ENCODE measurements around the gene PTPRK. TPM values are rescaled to one million over a fixed set of nuclear protein-coding genes. Genes with fewer than 3 reads are reported as not detected.

The PTPRK gene
- total RNA-seq, 2 experiments from 2014 or later, result 2.8 to 5.0 TPM

DNA sequence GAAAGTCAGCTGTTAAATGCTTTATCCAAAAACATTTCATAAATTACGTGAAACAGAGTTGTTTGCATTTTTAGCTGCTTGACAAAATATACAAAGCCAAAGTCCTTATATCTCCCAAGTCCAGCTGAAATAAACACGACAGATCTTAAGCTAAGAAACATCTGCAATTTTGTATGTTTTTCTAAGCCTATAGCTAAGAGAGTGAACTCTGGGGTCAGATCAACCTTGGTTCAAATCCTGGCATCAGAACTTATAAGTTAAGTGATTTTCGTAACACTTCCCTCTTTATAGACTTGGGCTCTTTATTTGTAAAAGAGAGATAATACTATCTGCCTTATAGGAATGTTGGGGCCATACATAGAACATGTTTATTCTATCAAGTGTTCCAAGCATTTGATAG is 176.7 kb downstream of the PTPRK start:
- Mint-ChIP-seq H3K4me3 (no peak overlapping the region), H3K27me3 (peaks cover 9% of the 10 kb centered on the region), H3K4me1 (no peaks in the 10 kb centered on the region), H3K36me3 (no peaks in the 10 kb centered on the region), H3K27ac (no peak overlapping the region), H3K9me3 (no peaks in the 10 kb centered on the region)
- POLR2A ChIA-PET, result no interaction called here
- ATAC-seq (ENCODE audit: low read depth), result no peak
- DNase-seq, result no peak

DNA sequence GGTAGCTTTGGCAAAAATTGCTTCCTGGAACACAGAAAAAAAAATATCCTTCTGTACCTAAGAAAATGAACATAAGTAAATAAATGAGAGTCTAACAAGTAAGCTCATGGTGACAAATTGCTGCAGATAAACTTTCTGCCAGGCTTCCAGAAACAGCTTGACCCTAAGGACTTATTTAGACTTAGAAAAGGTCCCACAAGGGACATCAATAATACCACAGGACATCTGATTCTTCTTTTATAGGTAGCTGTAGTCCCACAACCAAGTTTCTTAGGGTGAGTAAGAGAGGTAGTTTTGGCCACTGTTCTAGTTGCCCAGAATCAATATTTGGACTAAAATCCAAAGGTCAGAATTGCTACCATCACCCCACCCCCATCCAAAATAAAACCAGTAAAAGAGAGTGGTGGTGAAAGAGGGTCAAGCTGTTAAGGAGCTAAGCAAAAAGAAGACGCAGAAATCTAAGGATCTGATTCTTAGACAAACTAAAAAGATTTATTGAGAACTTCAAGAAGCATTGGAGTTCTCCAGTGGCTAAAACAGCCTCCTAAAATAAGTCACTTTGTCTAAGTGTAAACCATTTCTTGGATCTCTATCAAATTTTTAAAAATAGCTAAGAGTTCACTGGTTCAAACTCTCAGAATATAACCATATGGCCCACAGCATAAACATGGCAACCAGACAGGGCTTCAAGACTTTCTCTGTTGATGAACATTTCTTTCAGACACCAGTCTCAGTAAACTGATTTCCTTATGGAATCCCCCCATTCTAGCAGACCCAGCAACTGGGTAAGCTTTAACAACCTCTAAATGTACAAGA is 180.6 kb downstream of the PTPRK start:
- no peaks in the 10 kb centered on the region for H3K36me3 Mint-ChIP-seq
- ATAC-seq (ENCODE audit: low read depth) (no peak), DNase-seq (no peak)
- POLR2A ChIA-PET, result no interaction called here
- H3K4me1 Mint-ChIP-seq, result no peaks in the 10 kb centered on the region
- no peak overlapping the region for H3K4me3 Mint-ChIP-seq
- H3K9me3 Mint-ChIP-seq, result no peaks in the 10 kb centered on the region
- no peak overlapping the region for H3K27ac Mint-ChIP-seq
- H3K27me3 Mint-ChIP-seq, result peaks cover 6% of the 10 kb centered on the region

DNA sequence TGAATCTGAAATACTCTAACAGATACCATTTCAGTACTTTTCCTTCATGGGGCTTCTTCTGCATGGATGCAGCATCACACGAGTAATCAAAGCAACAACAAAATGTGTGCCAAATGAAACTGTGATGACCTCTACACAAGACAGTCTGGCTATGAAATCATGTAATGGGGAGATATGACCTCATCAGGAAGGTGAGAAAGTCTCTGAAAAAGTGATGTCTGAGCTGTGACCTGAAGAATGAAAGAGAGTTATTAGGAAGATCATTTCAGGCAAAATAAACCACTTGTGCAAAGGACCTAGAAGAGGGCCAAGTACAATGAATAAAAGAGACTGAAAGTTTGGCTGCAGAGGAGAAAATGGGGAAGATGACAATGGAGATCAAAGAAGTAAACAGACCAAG is 182.8 kb downstream of the PTPRK start:
- POLR2A ChIA-PET, result no interaction called here
- Mint-ChIP-seq H3K27ac (no peak overlapping the region), H3K4me1 (no peaks in the 10 kb centered on the region), H3K27me3 (no peaks in the 10 kb centered on the region), H3K4me3 (no peak overlapping the region), H3K36me3 (no peaks in the 10 kb centered on the region), H3K9me3 (no peaks in the 10 kb centered on the region)
- no peak for ATAC-seq (ENCODE audit: low read depth)
- no peak for DNase-seq

DNA sequence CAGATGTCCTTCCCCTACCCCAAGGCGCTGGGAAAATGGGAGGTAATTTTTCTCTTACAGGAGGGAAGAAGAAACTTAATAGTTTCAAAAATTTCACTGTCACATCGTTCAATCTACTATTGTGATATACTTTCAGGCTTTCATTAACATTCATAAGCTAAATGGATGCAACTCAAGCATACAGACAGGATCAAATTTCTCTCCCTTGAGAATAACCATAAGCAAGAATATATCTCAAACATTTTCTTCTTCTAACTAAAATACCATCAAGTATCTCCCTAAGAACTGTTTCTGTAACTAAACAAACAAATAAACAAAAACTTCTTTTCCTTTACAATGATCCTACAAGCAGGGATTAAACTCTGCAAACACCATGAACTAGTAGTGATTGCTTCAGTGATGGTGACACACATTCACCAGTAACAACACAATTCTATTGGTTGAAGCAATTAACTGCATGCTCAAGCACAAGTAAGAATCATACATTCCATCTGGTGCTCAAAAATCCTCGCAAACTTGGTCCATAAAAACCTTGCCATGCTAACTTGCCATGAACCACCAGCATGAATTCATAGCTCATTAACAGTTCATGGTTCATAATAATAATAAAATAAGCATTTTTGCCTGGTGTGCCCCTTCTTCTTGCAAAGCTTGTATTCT is 183.8 kb downstream of the PTPRK start:
- H3K27ac Mint-ChIP-seq, result no peak overlapping the region
- H3K36me3 Mint-ChIP-seq, result no peaks in the 10 kb centered on the region
- no peaks in the 10 kb centered on the region for H3K4me1 Mint-ChIP-seq
- POLR2A ChIA-PET, result no interaction called here
- H3K27me3 Mint-ChIP-seq, result no peaks in the 10 kb centered on the region
- H3K4me3 Mint-ChIP-seq, result no peak overlapping the region
- DNase-seq (no peak), ATAC-seq (ENCODE audit: low read depth) (no peak)
- H3K9me3 Mint-ChIP-seq, result no peaks in the 10 kb centered on the region

- H3K36me3 Mint-ChIP-seq, result no peaks in the 10 kb centered on the region
- H3K9me3 Mint-ChIP-seq, result no peaks in the 10 kb centered on the region
- H3K27me3 Mint-ChIP-seq, result no peaks in the 10 kb centered on the region
- no peaks in the 10 kb centered on the region for H3K4me1 Mint-ChIP-seq
- POLR2A ChIA-PET, result no interaction called here
- H3K4me3 Mint-ChIP-seq, result no peak overlapping the region
- DNase-seq, result no peak
- ATAC-seq (ENCODE audit: low read depth), result no peak
- no peak overlapping the region for H3K27ac Mint-ChIP-seq
Measured at GRCh38 chr6:128335963-128336362, 184.4 kb downstream of the PTPRK start.

DNA sequence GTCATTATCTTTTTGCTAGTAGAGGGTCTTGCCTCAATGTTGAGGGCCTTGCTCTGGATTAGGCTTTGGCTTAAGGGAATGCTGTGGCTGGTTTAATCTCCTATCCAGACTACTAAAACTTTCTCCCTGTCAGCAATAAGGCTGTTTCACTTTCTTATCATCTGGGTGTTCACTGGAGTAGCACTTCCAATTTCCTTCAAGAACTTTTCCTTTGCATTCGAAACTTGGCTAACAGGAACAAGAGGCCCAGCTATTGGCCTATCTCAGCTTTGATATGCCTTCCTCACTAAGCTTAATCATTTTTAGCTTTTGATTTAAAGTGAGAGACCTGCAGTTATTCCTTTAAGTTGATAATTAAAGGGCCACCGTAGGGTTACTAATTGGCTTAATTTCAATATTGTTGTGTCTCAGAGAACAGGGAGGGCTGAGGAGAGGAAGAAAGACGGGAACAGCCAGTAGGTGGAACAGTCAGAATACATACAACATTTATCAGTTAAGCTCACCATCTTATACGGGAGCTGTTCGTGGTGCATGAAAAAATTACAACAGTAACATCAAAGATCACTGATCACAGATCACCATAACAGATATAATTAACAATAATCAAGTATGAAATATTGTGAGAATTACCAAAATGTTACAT is 186.7 kb downstream of the PTPRK start:
- POLR2A ChIA-PET, result no interaction called here
- Mint-ChIP-seq H3K9me3 (no peaks in the 10 kb centered on the region), H3K4me3 (no peak overlapping the region), H3K36me3 (no peaks in the 10 kb centered on the region), H3K27me3 (no peaks in the 10 kb centered on the region), H3K4me1 (no peaks in the 10 kb centered on the region), H3K27ac (no peak overlapping the region)
- ATAC-seq (ENCODE audit: low read depth) (no peak), DNase-seq (no peak)

DNA sequence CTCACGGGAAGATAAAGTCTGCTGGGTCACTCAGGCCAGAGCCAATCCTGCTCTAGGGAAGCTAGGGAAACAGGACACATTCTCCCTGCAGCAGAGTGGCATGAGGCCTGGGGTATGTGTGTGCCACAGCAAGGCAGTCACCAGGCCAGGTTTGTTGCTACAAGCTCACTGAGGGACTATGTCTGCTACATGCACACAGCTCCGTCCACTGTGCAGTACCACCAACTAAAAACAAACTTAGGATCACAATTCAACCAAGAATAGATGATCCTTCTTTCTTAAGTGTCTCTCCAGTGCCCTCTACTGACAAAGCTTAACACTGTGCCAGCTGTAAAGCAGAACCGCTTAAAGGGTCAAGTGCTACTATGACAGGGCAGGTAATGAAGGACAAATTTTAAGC is 192.5 kb downstream of the PTPRK start:
- H3K4me1 Mint-ChIP-seq, result peaks cover 7% of the 10 kb centered on the region
- H3K4me3 Mint-ChIP-seq, result no peak overlapping the region
- H3K9me3 Mint-ChIP-seq, result peaks cover 12% of the 10 kb centered on the region
- POLR2A ChIA-PET, result interaction anchor here (0.8 to 1.1 kb wide), 2 partner anchors 394 to 429 kb away, joined by 3 read pairs; no protein-coding TSS in a partner anchor
- H3K27ac Mint-ChIP-seq, result no peak overlapping the region
- peaks cover 2% of the 10 kb centered on the region for H3K27me3 Mint-ChIP-seq
- DNase-seq (peak; percentile 39), ATAC-seq (ENCODE audit: low read depth) (peak; percentile 58)
- H3K36me3 Mint-ChIP-seq, result peaks cover 15% of the 10 kb centered on the region

GRCh38 chr6:128323011-128323410 is 197.4 kb downstream of the PTPRK start:
- Mint-ChIP-seq H3K36me3 (peaks cover 18% of the 10 kb centered on the region), H3K4me1 (peaks cover 7% of the 10 kb centered on the region), H3K27ac (no peak overlapping the region), H3K27me3 (peaks cover 2% of the 10 kb centered on the region), H3K9me3 (peaks cover 10% of the 10 kb centered on the region), H3K4me3 (no peak overlapping the region)
- no peak for DNase-seq
- ATAC-seq (ENCODE audit: low read depth), result no peak
- POLR2A ChIA-PET, result no interaction called here

- no peak for ATAC-seq (ENCODE audit: low read depth)
- Mint-ChIP-seq H3K4me1 (no peaks in the 10 kb centered on the region), H3K36me3 (peaks cover 10% of the 10 kb centered on the region), H3K27me3 (peaks cover 2% of the 10 kb centered on the region), H3K27ac (no peak overlapping the region), H3K4me3 (no peak overlapping the region), H3K9me3 (peaks cover under 1% of the 10 kb centered on the region)
- POLR2A ChIA-PET, result no interaction called here
- DNase-seq, result no peak
Measured at GRCh38 chr6:128319946-128320345, 200.5 kb downstream of the PTPRK start.

- DNase-seq, result no peak
- Mint-ChIP-seq H3K4me1 (peaks cover 1% of the 10 kb centered on the region), H3K36me3 (peaks cover 12% of the 10 kb centered on the region), H3K27me3 (peaks cover 2% of the 10 kb centered on the region), H3K27ac (no peak overlapping the region), H3K4me3 (no peak overlapping the region), H3K9me3 (no peaks in the 10 kb centered on the region)
- POLR2A ChIA-PET, result no interaction called here
- ATAC-seq (ENCODE audit: low read depth), result no peak
Measured at GRCh38 chr6:128319157-128319556, 201.2 kb downstream of the PTPRK start.

- Mint-ChIP-seq H3K36me3 (peaks cover 21% of the 10 kb centered on the region), H3K4me1 (peaks cover 19% of the 10 kb centered on the region), H3K9me3 (no peaks in the 10 kb centered on the region), H3K4me3 (no peak overlapping the region), H3K27me3 (peaks cover 4% of the 10 kb centered on the region), H3K27ac (no peak overlapping the region)
- DNase-seq, result no peak
- no peak for ATAC-seq (ENCODE audit: low read depth)
- POLR2A ChIA-PET, result no interaction called here
Measured at GRCh38 chr6:128316258-128316929, 204.0 kb downstream of the PTPRK start.

DNA sequence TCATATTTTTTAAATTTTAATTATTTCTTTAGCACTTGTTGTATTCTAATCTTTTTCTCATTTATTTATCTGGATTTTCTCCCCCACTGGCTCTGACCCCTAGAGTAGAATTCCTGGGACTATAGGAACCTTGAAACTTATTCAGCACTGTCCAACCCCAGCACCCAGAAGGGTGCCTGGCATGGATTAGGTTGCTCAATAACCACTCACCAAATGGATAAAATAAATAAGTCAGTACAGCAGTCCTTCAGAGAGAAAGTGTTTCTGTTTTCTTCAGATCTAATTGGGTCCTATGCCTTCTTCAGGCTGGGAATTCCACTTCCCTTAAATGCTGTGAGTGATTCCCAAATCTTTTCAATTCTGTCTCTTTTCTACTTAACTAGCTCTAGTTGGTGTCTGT is 206.2 kb downstream of the PTPRK start:
- POLR2A ChIA-PET, result no interaction called here
- Mint-ChIP-seq H3K4me1 (peaks cover 28% of the 10 kb centered on the region), H3K27me3 (peaks cover 4% of the 10 kb centered on the region), H3K27ac (no peak overlapping the region), H3K36me3 (peaks cover 34% of the 10 kb centered on the region), H3K4me3 (no peak overlapping the region), H3K9me3 (peaks cover 7% of the 10 kb centered on the region)
- DNase-seq, result no peak
- no peak for ATAC-seq (ENCODE audit: low read depth)

DNA sequence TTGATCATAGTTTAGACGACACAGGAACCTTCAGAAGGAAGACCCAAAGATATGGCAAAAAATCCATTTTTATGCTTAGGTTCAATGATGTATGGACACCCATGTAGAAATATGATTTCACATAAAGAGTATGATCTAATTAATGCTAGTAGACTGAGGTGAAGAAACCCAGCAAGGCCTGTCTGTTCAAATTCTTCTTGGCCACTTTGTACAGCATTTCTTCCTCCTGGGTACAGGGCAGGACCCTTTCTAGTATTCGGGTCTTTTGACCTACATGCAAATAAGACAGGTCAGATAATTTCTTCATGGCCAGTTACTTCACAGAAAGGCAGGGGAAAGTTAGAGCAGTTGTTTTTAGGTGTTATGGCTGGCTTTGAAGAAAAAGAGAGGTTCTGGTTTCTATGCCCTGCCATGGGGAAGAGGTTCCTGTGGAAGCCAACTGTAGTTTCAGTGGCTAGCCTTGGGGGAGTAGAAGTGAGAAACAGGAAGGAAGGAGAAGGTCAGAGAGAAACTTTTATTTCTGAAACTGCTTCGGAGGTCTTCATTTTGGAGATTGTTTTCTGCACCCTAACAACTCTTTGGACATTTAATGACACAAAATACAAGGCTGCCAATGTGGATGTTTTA is 208.3 kb downstream of the PTPRK start:
- no peak for DNase-seq
- peak; percentile 90 for ATAC-seq (ENCODE audit: low read depth)
- H3K9me3 Mint-ChIP-seq, result peaks cover 8% of the 10 kb centered on the region
- H3K4me1 Mint-ChIP-seq, result peaks cover 31% of the 10 kb centered on the region
- H3K36me3 Mint-ChIP-seq, result peaks cover 34% of the 10 kb centered on the region
- H3K27ac Mint-ChIP-seq, result peak overlapping the region; percentile 81
- peaks cover 2% of the 10 kb centered on the region for H3K27me3 Mint-ChIP-seq
- POLR2A ChIA-PET, result no interaction called here
- peak overlapping the region; percentile 72 for H3K4me3 Mint-ChIP-seq
